ENCODE results near the gene LACC1. TPM values are rescaled to one million over a fixed set of nuclear protein-coding genes. Genes with fewer than 3 reads are reported as not detected.

The LACC1 gene
- total and polyA plus RNA-seq, 2 of the 13 experiments (the other 11 are each of a cell fraction or from before 2014, with no cell fraction given): 0.92 to 1.7 TPM

DNA sequence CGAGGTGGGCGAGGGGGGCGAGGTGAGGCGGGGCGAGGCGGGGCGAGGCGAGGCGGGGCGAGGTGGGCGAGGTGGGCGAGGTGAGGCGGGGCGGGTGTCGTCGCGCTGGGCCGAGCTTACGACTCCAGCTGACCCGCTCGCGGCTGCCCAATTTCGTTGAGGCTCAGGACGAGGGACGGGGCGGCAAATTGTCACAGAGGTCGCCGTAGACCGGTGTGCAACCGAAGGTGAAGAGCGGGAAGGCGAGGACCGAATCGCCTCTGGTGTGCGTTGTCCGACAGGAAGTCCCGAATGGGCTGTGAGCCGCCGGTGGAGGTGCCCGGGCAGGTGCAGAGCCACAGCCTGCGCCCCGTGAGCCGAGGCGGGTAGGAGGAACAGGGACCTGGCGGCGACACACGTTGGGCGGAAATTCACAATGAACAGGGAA, at the start of gene LACC1 (continued):
- TF ChIP-seq, protein P1, sequence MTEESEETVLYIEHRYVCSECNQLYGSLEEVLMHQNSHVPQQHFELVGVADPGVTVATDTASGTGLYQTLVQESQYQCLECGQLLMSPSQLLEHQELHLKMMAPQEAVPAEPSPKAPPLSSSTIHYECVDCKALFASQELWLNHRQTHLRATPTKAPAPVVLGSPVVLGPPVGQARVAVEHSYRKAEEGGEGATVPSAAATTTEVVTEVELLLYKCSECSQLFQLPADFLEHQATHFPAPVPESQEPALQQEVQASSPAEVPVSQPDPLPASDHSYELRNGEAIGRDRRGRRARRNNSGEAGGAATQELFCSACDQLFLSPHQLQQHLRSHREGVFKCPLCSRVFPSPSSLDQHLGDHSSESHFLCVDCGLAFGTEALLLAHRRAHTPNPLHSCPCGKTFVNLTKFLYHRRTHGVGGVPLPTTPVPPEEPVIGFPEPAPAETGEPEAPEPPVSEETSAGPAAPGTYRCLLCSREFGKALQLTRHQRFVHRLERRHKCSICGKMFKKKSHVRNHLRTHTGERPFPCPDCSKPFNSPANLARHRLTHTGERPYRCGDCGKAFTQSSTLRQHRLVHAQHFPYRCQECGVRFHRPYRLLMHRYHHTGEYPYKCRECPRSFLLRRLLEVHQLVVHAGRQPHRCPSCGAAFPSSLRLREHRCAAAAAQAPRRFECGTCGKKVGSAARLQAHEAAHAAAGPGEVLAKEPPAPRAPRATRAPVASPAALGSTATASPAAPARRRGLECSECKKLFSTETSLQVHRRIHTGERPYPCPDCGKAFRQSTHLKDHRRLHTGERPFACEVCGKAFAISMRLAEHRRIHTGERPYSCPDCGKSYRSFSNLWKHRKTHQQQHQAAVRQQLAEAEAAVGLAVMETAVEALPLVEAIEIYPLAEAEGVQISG (CRISPR knock-in tag; IDR thresholded peaks at IDR 0.05): no peak
- TF ChIP-seq ZNF746 (CRISPR knock-in tag; IDR thresholded peaks at IDR 0.05) (peak; percentile 15; the same call in 1 of the 2 replicates), ZNF788 (CRISPR knock-in tag; IDR thresholded peaks at IDR 0.05; ENCODE audit: borderline replicate concordance) (no peak), HES4 (CRISPR knock-in tag; IDR thresholded peaks at IDR 0.05; ENCODE audit: borderline replicate concordance) (0 out of 2 replicates have a peak, but pooled peaks have one; percentile 1), ZNF432 (CRISPR knock-in tag; IDR thresholded peaks at IDR 0.05; ENCODE audit: borderline replicate concordance) (no peak), ZFP1 (CRISPR knock-in tag; IDR thresholded peaks at IDR 0.05) (no peak), TBL1XR1 (IDR thresholded peaks at IDR 0.05; ENCODE audit: borderline replicate concordance, low read length, partially characterized antibody) (no peak), ZFP82 (CRISPR knock-in tag; IDR thresholded peaks at IDR 0.05; ENCODE audit: borderline replicate concordance) (no peak), ZNF883 (CRISPR knock-in tag; IDR thresholded peaks at IDR 0.05; ENCODE audit: not compliant biosample characterization) (no peak), ZEB1 (IDR thresholded peaks at IDR 0.05; ENCODE audit: insufficient replicate concordance, low read depth) (no peak), CBX5 (CRISPR knock-in tag; IDR thresholded peaks at IDR 0.05; ENCODE audit: borderline replicate concordance) (no peak)
- TF ChIP-seq, protein P2, sequence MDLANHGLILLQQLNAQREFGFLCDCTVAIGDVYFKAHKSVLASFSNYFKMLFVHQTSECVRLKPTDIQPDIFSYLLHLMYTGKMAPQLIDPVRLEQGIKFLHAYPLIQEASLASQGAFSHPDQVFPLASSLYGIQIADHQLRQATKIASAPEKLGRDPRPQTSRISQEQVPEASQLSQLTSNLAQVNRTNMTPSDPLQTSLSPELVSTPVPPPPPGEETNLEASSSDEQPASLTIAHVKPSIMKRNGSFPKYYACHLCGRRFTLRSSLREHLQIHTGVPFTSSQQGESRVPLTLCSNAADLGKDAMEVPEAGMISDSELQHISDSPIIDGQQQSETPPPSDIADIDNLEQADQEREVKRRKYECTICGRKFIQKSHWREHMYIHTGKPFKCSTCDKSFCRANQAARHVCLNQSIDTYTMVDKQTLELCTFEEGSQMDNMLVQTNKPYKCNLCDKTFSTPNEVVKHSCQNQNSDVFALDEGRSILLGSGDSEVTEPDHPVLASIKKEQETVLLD (CRISPR knock-in tag; IDR thresholded peaks at IDR 0.05; ENCODE audit: low read depth): no peak
- TF ChIP-seq, protein P3, sequence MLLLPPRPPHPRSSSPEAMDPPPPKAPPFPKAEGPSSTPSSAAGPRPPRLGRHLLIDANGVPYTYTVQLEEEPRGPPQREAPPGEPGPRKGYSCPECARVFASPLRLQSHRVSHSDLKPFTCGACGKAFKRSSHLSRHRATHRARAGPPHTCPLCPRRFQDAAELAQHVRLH (CRISPR knock-in tag; IDR thresholded peaks at IDR 0.05; ENCODE audit: borderline replicate concordance, low read depth): no peak
- TF ChIP-seq, protein P4, sequence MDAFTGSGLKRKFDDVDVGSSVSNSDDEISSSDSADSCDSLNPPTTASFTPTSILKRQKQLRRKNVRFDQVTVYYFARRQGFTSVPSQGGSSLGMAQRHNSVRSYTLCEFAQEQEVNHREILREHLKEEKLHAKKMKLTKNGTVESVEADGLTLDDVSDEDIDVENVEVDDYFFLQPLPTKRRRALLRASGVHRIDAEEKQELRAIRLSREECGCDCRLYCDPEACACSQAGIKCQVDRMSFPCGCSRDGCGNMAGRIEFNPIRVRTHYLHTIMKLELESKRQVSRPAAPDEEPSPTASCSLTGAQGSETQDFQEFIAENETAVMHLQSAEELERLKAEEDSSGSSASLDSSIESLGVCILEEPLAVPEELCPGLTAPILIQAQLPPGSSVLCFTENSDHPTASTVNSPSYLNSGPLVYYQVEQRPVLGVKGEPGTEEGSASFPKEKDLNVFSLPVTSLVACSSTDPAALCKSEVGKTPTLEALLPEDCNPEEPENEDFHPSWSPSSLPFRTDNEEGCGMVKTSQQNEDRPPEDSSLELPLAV (CRISPR knock-in tag; conservative IDR thresholded peaks at IDR 0.05; ENCODE audit: low read depth): no peak
- TF ChIP-seq, protein P5, sequence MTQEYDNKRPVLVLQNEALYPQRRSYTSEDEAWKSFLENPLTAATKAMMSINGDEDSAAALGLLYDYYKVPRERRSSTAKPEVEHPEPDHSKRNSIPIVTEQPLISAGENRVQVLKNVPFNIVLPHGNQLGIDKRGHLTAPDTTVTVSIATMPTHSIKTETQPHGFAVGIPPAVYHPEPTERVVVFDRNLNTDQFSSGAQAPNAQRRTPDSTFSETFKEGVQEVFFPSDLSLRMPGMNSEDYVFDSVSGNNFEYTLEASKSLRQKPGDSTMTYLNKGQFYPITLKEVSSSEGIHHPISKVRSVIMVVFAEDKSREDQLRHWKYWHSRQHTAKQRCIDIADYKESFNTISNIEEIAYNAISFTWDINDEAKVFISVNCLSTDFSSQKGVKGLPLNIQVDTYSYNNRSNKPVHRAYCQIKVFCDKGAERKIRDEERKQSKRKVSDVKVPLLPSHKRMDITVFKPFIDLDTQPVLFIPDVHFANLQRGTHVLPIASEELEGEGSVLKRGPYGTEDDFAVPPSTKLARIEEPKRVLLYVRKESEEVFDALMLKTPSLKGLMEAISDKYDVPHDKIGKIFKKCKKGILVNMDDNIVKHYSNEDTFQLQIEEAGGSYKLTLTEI (CRISPR knock-in tag; conservative IDR thresholded peaks at IDR 0.05): no peak
- TF ChIP-seq, protein P6, sequence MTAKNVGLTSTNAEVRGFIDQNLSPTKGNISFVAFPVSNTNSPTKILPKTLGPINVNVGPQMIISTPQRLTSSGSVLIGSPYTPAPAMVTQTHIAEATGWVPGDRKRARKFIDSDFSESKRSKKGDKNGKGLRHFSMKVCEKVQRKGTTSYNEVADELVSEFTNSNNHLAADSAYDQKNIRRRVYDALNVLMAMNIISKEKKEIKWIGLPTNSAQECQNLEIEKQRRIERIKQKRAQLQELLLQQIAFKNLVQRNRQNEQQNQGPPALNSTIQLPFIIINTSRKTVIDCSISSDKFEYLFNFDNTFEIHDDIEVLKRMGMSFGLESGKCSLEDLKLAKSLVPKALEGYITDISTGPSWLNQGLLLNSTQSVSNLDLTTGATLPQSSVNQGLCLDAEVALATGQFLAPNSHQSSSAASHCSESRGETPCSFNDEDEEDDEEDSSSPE (CRISPR knock-in tag; IDR thresholded peaks at IDR 0.05): no peak; the same call in 1 of the 2 replicates
- TF ChIP-seq, protein P7, sequence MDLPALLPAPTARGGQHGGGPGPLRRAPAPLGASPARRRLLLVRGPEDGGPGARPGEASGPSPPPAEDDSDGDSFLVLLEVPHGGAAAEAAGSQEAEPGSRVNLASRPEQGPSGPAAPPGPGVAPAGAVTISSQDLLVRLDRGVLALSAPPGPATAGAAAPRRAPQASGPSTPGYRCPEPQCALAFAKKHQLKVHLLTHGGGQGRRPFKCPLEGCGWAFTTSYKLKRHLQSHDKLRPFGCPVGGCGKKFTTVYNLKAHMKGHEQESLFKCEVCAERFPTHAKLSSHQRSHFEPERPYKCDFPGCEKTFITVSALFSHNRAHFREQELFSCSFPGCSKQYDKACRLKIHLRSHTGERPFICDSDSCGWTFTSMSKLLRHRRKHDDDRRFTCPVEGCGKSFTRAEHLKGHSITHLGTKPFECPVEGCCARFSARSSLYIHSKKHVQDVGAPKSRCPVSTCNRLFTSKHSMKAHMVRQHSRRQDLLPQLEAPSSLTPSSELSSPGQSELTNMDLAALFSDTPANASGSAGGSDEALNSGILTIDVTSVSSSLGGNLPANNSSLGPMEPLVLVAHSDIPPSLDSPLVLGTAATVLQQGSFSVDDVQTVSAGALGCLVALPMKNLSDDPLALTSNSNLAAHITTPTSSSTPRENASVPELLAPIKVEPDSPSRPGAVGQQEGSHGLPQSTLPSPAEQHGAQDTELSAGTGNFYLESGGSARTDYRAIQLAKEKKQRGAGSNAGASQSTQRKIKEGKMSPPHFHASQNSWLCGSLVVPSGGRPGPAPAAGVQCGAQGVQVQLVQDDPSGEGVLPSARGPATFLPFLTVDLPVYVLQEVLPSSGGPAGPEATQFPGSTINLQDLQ (CRISPR knock-in tag; IDR thresholded peaks at IDR 0.05): no peak

All from HepG2 (cell line).